ENCODE results near the gene MRGPRX3. TPM values are rescaled to one million over a fixed set of nuclear protein-coding genes. Genes with fewer than 3 reads are reported as not detected.

The MRGPRX3 gene
- total and polyA plus RNA-seq, 4 donors, result not detected

- WGBS, result 90% methylated on average over 9 of the region's 9 CpGs
- no peak overlapping the region for H3K27ac ChIP-seq (ENCODE audit: low read depth in 1 of 2, low read length in 2 of 2)
- no peak overlapping the region for H3K4me3 ChIP-seq (ENCODE audit: low read depth in 1 of 3, low read length in 3 of 3)
- TF ChIP-seq FOXA1 (IDR thresholded peaks at IDR 0.05) (no peak), EGR1 (IDR thresholded peaks at IDR 0.05; ENCODE audit: low read depth in 2 of 2) (no peak), TAF1 (conservative IDR thresholded peaks at IDR 0.05) (no peak), RXRA (IDR thresholded peaks at IDR 0.05) (no peak), YY1 (IDR thresholded peaks at IDR 0.05) (no peak), ATF3 (IDR thresholded peaks at IDR 0.05) (no peak), JUND (IDR thresholded peaks at IDR 0.05) (no peak), HNF4G (IDR thresholded peaks at IDR 0.05) (no peak), SP1 (IDR thresholded peaks at IDR 0.05) (no peak), HNF4A (conservative IDR thresholded peaks at IDR 0.05) (no peak), REST (IDR thresholded peaks at IDR 0.05) (no peak)
- peaks cover 1 to 12% (median 7%) of the 10 kb centered on the region in 4 donors for H3K4me1 ChIP-seq (ENCODE audit: control insufficient read depth in 4 of 4, insufficient read depth in 4 of 4, low read length in 3 of 4)
- peaks cover 0 to 5% (median 1%) of the 10 kb centered on the region in 4 donors for H3K36me3 ChIP-seq (ENCODE audit: control insufficient read depth in 4 of 4, insufficient read depth in 3 of 4, low read depth in 1 of 4, low read length in 3 of 4)
- no peak for DNase-seq (ENCODE audit: low spot score)
- no peaks in the 10 kb centered on the region for H3K9me3 ChIP-seq (ENCODE audit: control insufficient read depth in 4 of 4, low read length in 3 of 4)
- no peak overlapping the region for H3K9ac ChIP-seq (ENCODE audit: low read depth in 1 of 2, low read length in 2 of 2)
- no peaks in the 10 kb centered on the region for H3K27me3 ChIP-seq (ENCODE audit: control insufficient read depth in 4 of 4, insufficient read depth in 4 of 4, low read length in 3 of 4)
Observed at GRCh38 chr11:18106688-18107087, 25.7 kb upstream of the MRGPRX3 start.

- 64% methylated on average over 3 of the region's 3 CpGs for WGBS
- Histone ChIP-seq H3K4me3 (ENCODE audit: low read depth in 1 of 3, low read length in 3 of 3) (no peak overlapping the region), H3K9me3 (ENCODE audit: control insufficient read depth in 4 of 4, low read length in 3 of 4) (no peaks in the 10 kb centered on the region), H3K9ac (ENCODE audit: low read depth in 1 of 2, low read length in 2 of 2) (no peak overlapping the region), H3K4me1 (ENCODE audit: control insufficient read depth in 4 of 4, insufficient read depth in 4 of 4, low read length in 3 of 4) (peaks cover 1 to 12% (median 7%) of the 10 kb centered on the region in 4 donors), H3K27me3 (ENCODE audit: control insufficient read depth in 4 of 4, insufficient read depth in 4 of 4, low read length in 3 of 4) (no peaks in the 10 kb centered on the region), H3K27ac (ENCODE audit: low read depth in 1 of 2, low read length in 2 of 2) (no peak overlapping the region), H3K36me3 (ENCODE audit: control insufficient read depth in 4 of 4, insufficient read depth in 3 of 4, low read depth in 1 of 4, low read length in 3 of 4) (peaks cover 0 to 2% (median 0%) of the 10 kb centered on the region in 4 donors)
- TF ChIP-seq GABPA (IDR thresholded peaks at IDR 0.05 in 1 of 2, conservative IDR thresholded peaks at IDR 0.05 in 1 of 2) (no peak), JUND (IDR thresholded peaks at IDR 0.05) (no peak), FOXA2 (IDR thresholded peaks at IDR 0.05) (no peak), EGR1 (IDR thresholded peaks at IDR 0.05; ENCODE audit: low read depth in 2 of 2) (no peak), NR2F2 (IDR thresholded peaks at IDR 0.05) (no peak), HNF4G (IDR thresholded peaks at IDR 0.05) (no peak), ATF3 (IDR thresholded peaks at IDR 0.05) (no peak), YY1 (IDR thresholded peaks at IDR 0.05) (no peak)
- TF ChIP-seq, protein P1, sequence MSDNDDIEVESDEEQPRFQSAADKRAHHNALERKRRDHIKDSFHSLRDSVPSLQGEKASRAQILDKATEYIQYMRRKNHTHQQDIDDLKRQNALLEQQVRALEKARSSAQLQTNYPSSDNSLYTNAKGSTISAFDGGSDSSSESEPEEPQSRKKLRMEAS (IDR thresholded peaks at IDR 0.05), result no peak
- no peak for DNase-seq (ENCODE audit: low spot score)
Observed at GRCh38 chr11:18108254-18108653, 24.1 kb upstream of the MRGPRX3 start.

DNA sequence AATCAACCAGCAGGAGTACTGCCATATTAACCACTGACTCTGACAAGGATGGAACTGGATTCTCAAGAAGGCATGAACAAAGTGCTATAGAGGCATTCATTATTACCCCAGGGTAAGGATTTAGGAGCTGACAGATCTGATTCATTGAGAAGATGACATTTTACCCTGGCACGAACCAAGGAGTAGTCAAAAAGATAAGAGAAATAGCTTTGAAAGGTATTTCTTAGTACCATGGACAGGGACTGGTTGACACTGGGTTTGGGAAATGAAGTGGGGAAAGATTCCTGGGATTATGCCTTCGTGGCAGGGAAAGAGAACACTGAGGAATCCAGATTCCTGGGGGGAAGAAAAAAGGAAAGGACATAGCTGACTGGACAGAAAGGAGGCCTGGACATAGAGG, 21.4 kb upstream of the MRGPRX3 start:
- no peak for DNase-seq (ENCODE audit: low spot score)
- 39% methylated on average over 2 of the region's 2 CpGs for WGBS
- TF ChIP-seq REST (IDR thresholded peaks at IDR 0.05), result peak; percentile 85
- TF ChIP-seq ATF3 (IDR thresholded peaks at IDR 0.05), result no peak
- Histone ChIP-seq H3K4me3 (ENCODE audit: low read depth in 1 of 3, low read length in 3 of 3) (no peak overlapping the region), H3K27me3 (ENCODE audit: control insufficient read depth in 4 of 4, insufficient read depth in 4 of 4, low read length in 3 of 4) (no peaks in the 10 kb centered on the region), H3K36me3 (ENCODE audit: control insufficient read depth in 4 of 4, insufficient read depth in 3 of 4, low read depth in 1 of 4, low read length in 3 of 4) (no peaks in the 10 kb centered on the region), H3K27ac (ENCODE audit: low read depth in 1 of 2, low read length in 2 of 2) (no peak overlapping the region), H3K4me1 (ENCODE audit: control insufficient read depth in 4 of 4, insufficient read depth in 4 of 4, low read length in 3 of 4) (peaks cover 0 to 10% (median 3%) of the 10 kb centered on the region in 4 donors), H3K9ac (ENCODE audit: low read depth in 1 of 2, low read length in 2 of 2) (no peak overlapping the region), H3K9me3 (ENCODE audit: control insufficient read depth in 4 of 4, low read length in 3 of 4) (no peaks in the 10 kb centered on the region)

Measured in liver (tissue), 9 donors.